HG03196 (cell line): ENCODE results near the gene MGST3.
"Not testable (repeated sequence)": the region's sequence is repeated elsewhere in the genome, so short reads cannot be mapped to it uniquely, and the experiment has no call there.

ENCODE experiments used
- ATAC-seq: cut with Tn5 transposase; IDR thresholded peaks from one replicate; pipeline ENCODE4 v1.9.1; 2021; ENCODE audit not compliant: unreplicated experiment

Gene MGST3

GRCh38 chr1:165628147-165628822 is 2.7 kb upstream of the MGST3 start:
- no peak for ATAC-seq

GRCh38 chr1:165629151-165629550 is 1.9 kb upstream of the MGST3 start:
- ATAC-seq, result no peak

GRCh38 chr1:165629848-165630628 is 996 bp upstream of the MGST3 start:
- ATAC-seq, result no peak

DNA sequence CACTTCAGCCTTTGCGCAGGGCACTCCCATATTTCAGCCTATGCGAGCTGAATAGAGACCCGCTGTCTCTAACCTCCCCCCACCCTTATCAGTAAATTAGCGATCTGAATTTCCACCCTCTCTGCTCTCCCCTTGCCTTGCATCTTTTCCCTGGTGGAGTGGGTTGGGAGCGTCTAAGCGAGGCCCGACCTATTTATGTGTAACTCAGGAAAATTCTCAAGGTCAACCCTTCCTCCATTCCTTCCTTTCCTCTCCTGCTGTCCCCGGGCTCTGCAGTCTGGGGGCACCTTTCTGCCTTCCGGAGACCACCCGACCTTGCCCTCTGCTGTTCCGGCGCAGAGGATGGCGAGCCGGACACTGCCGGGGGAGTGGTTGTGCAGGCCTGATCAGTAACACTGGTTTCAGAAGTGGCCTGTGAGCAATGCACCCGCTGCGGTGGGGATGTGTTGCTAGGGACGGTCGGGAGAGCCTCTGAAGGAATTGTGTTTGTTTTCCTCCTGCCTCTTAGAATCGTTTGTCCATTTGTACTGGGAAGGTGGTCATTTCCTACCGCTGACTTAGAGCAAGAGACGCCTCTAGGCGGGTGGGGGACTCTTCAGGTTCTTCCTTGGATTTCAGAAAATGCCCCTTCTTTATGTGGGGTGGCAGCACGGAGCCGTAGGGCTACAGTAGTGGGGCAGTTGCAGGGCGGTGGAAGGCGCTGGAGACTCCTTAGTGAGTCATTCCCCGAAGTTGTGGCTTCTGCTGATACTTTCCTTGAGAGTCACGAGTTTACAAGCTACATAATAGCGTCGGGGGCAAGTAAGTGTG is 513 bp downstream of the MGST3 start:
- peak; percentile 38 for ATAC-seq

DNA sequence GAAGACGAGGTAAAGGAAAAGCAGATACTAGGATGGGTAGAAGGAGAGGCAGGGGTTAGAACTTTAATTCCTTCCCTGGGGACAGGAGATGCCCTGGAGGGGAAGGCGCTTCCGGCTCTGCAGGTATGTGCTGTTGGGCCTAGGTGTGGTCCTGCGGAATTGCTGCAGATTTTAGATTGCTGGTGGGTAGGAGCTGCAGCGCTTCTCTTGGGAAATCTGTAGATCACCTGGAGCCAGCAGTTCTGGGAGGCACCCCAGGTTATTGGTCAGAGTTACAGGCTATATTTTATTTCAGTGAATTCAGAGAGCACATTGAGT is 1.1 kb downstream of the MGST3 start:
- ATAC-seq, result no peak

DNA sequence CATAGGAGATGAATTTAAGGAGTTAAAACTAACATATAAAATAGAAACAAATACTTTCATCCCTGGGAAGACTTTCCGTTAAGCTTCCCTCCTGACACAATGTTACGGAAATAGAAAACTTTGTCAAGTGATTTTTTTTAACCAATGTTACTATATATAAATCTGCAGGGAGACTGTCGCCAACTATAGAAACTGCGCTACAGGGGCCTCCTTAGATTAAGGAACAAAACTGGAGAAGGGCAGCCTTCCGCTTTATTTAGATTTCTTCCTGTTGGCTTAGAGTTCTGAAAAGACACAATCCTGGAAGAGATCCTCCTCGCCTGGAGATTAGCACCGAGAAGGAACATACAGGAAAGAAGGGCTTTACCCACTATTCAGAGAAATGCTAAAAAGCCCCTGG is 1.5 kb downstream of the MGST3 start:
- ATAC-seq, result no peak

DNA sequence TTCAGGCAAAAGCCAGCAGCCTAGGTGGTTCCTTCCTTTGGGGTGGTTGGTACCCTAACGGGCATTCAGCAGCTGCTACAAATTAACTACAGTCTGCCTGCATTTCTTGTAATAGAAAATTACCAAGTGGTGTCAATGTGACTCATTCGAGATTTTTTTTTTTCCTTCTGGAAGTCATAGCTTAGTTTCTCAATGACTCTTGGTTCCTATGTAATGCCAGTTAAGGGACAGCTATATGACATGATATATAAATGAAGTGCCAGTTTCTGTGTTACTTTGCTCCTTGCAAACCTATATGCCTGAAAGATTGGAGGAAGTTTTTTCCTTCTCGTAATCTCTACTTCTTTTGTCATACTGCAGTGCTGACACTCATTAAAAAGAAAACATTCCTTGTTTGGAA is 2.6 kb downstream of the MGST3 start:
- no peak for ATAC-seq

DNA sequence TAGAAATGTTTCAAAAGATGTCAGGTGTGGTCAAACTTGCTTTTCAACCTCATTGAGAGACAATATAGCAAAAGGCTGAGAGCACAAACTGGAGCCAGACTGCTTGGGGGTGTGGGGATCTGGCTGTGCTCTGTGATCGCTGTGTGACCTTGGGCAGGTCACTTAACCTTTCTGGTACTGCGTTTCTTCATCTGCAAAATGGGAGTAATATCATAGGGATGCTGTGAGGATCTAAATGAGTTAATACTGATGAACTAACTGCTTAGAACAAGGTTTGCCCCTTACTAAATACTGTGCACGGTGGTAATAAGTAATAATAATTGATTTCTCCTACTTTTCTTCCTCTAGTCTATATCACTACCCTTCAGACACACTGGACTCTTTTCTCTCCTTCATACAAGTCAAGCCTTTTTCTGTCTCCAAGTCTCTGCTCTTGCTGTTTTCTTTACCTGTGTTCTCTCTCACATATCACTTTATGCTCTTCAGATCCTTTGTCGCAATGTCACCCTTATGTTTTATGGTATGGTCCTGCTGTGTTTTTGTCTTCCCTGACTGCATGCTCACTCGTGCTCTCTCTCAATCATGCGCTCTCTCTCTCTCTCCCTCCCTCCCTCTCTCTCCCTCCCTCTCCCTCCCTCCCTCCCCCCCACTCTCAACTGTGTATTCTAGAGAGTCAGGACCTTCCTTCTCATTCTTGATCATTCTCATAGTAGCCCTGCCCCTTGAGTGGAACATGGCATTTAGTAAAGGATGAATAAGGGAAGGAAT is 3.3 kb downstream of the MGST3 start:
- no peak for ATAC-seq

DNA sequence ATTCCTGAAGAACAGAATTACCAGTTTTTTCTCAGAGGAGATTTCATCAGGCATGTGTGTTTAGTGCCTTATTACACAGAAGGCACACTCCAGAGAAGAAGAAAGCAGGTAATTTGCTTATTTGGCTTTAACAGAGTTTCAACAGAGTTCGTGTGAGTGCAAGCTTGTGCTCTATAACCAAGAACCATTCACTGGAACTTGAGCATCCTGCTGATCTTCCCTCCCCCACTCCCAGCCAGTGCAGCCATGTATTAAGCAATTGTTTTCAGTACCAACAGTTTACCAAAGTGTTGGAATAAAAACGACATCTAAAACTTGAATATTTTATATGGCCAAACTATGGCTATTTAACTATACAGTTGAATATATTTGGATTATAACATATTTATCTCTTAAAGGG is 4.3 kb downstream of the MGST3 start:
- ATAC-seq, result peak; percentile 26

DNA sequence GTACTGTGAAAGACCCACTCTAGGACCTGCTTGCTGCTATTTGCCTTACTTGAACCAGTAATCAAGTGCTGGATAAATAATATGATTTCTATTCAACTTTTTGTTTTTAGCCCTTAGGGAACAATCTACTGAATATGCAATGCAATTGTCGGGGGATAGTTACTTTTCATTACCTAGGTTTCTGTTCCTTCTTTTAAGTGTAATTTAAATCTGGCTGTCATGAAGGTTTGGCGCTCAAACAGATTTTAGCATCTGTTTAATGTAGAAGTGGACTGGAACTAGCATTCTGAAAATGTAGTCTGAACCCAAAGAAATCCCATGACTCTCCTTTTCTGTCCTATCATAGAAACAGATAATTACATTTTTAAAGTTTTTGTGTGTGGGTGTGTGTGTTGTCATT is 4.8 kb downstream of the MGST3 start:
- ATAC-seq, result no peak

GRCh38 chr1:165637427-165637826 is 6.4 kb downstream of the MGST3 start:
- ATAC-seq, result no peak

DNA sequence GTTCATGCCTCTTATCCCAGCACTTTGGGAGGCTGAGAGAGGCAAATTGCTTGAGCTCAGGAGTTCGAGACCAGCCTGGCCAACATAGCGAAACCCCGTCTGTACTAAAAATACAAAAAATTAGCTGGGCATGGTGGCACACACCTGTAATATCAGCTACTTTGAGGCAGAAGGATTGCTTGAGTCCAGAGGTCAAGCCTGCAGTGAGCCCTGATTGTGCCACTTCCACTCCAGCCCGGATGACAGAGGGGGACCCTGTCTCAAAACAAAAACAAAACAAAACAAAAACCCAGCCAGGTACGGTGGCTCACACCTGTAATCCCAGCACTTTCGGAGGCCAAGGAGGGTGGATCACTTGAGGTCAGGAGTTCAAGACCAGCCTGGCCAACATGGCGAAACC is 7.2 kb downstream of the MGST3 start:
- not testable (repeated sequence) for ATAC-seq

DNA sequence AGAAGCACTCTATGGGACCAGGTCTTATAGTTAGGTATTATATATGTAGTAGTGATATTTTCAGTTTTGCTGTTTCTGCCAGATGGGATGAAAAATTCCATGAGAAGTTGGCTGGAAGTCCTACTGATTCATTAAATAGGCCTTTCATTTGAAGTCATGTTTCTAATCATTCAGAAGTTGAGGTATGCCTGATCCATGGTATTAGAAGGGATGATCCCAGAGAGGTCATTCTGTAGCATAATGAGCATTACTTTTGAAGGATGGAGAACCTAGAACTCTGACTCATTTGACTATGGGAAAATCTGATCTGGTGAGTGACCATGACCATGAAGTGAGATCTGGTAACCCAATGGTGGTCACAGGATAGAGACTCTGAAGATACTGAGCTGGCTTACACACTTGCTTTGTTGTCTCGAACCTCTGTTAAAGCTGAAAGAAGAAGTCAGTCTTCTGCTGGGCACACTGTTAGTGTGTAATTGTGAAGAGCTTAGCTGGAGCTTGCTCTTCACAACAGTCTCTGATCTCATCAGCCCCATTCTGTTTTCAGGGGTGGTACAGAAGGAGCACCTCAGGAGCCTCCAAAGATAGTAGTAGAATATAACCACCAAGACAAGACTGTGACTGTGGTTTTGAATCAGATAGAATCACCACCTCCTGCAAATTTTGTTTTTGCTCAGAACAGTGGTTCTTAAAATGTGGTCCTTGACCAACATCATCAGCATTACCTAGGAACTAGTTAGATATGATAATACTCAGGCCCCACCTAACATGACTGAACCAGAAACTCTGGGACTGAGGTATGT is 9.0 kb downstream of the MGST3 start:
- no peak for ATAC-seq

DNA sequence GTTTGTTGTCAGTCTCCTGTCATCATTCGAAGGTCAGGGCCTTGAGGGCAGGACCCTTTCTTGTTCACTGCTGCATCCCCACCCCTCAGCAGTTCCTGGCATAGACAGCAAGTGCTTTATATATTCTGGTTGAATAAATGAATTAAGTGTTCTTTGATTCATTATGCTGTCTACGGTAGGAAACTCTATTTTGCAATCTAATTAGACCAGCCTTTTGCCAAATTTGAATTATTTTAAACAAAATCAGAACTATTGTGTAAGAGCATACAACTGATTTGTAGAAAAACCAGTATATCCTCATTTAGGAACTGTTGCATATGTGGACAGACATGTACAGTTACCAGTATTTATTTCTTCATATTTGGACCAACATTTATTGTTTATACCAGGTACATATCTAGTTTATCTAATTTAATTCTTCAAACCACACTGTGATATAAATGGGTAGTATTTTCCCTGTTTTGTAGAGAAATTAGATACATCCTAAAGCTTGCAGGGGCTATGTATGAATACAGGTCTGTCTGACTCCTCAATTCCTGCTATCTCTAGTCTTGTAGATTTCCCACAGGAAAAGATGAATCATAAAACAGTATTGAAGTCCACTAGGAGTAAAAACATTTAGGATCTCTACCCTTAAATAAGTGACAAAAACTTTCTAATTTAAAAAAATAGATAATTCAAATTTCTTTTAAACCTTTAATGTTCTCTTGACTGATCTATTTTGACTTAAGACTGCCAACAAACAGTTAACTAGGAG is 10.4 kb downstream of the MGST3 start:
- no peak for ATAC-seq

DNA sequence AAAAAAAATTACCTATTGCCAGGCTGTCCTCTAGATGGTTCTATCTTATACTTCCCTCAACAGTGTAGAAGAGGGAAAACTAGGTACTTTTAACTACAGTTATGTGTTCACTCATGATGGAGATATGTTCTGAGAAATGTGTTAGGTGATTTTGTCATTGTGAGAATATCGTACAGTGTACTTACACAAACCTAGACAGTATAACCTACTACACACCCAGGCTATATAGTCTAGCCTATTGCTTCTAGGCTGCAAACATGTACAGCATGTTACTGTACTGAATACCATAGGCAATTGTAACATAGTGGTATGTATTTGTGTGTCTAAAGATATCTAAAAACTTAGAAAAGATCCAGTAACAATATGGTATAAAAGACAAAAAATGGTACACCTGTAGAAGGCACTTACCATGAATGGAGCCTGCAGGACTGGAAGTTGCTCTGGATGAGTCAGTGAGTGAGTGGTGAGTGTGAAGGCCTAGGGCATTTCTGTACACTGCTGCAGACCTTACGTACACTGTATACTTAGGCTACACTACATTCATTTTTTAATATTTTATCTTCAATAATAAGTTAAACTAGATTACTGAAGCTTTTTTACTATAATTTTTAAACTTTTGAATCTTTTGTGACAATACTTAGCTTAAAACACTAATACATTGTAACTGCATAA is 13.2 kb downstream of the MGST3 start:
- ATAC-seq, result no peak

GRCh38 chr1:165645654-165646366 is 14.8 kb downstream of the MGST3 start:
- ATAC-seq, result no peak

DNA sequence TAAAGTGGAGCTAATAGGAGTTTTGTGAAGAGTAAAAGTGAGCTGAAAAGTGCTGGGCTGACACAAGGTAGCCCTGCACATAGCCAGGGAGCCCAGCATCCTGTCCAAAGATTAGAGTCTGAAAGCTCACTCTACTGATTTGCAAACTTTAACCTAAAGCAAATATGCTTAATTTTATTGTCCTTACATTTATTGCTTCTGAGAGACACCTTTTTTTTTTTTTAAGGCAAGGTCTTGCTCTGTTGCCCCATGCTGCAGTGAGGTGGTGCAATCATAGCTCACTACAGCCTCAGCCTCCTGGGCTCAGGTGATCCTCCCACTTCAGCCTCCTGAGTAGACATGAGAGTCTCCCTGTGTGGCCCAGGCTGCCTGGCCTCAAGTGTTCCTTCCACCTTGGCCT is 16.5 kb downstream of the MGST3 start:
- ATAC-seq, result no peak

- ATAC-seq, result no peak
Observed at GRCh38 chr1:165647970-165648369, 16.9 kb downstream of the MGST3 start.
